Body of pancreas (tissue), 4 donors: Measurements from ENCODE around the gene HOXD10.

Source experiments
- POLR2A ChIP-seq, 3 donors: fragments of 450-650 bp; IDR thresholded peaks; one replicate each; pipeline ENCODE4 v1.6.1; 2016; ENCODE audit warnings: antibody characterized with exemption in 3 of 3, mild to moderate bottlenecking in 2 of 3
- TF ChIP-seq, protein P1 (sequence below), 7 experiments: fragments of 450-650 bp in 4 of 7; fragments of 200-600 bp in 3 of 7; sonication (generic) in 3 of 7; IDR thresholded peaks; one replicate each; pipeline ENCODE4 v1.5.1; 2016 to 2019; ENCODE audit warnings: antibody characterized with exemption in 7 of 7

- TF ChIP-seq, protein P1, sequence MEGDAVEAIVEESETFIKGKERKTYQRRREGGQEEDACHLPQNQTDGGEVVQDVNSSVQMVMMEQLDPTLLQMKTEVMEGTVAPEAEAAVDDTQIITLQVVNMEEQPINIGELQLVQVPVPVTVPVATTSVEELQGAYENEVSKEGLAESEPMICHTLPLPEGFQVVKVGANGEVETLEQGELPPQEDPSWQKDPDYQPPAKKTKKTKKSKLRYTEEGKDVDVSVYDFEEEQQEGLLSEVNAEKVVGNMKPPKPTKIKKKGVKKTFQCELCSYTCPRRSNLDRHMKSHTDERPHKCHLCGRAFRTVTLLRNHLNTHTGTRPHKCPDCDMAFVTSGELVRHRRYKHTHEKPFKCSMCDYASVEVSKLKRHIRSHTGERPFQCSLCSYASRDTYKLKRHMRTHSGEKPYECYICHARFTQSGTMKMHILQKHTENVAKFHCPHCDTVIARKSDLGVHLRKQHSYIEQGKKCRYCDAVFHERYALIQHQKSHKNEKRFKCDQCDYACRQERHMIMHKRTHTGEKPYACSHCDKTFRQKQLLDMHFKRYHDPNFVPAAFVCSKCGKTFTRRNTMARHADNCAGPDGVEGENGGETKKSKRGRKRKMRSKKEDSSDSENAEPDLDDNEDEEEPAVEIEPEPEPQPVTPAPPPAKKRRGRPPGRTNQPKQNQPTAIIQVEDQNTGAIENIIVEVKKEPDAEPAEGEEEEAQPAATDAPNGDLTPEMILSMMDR (IDR thresholded peaks at IDR 0.05), result no peak
- no peak for TF ChIP-seq POLR2A (IDR thresholded peaks at IDR 0.05)
Measured at GRCh38 chr2:176072292-176072669, 44.3 kb upstream of the HOXD10 start.
